GM23338 (cell line): ENCODE data around the gene STAT5B. TPM values are rescaled to one million over a fixed set of nuclear protein-coding genes. Genes with fewer than 3 reads are reported as not detected.
"Not testable (repeated sequence)": the region's sequence is repeated elsewhere in the genome, so short reads cannot be mapped to it uniquely, and the experiment has no call there.

ENCODE experiments used
- ATAC-seq: fragments of 200-7000 bp; cut with Tn5 transposase; 3 replicates; pipeline ENCODE4 v1.9.1; 2020
- DNase-seq: peaks from one replicate; pipeline ENCODE4 v3.0.0-alpha.2; 2015; ENCODE audit warnings: low spot score
- H2AFZ ChIP-seq: fragments of 200-600 bp; sonication (generic); 2 replicates; pipeline ENCODE4 v1.8.0; 2016; ENCODE audit warnings: antibody characterized with exemption, mild to moderate bottlenecking, moderate library complexity
- H3F3A ChIP-seq: fragments of 200-600 bp; sonication (generic); replicated peaks from 2 replicates; pipeline ENCODE4 v1.8.0; 2017; ENCODE audit warnings: antibody characterized with exemption, mixed run types, low read depth
- H3K27ac ChIP-seq: fragments of 200-600 bp; sonication (generic); 2 replicates; pipeline ENCODE4 v1.6.1; 2016; ENCODE audit warnings: low read depth
- H3K27me3 ChIP-seq: fragments of 200-600 bp; sonication (generic); 2 replicates; pipeline ENCODE4 v1.8.0; 2016; ENCODE audit warnings: mild to moderate bottlenecking, mixed run types, moderate library complexity; ENCODE audit not compliant: insufficient read depth
- H3K36me3 ChIP-seq: fragments of 200-600 bp; sonication (generic); 2 replicates; pipeline ENCODE4 v1.8.0; 2016; ENCODE audit warnings: mild to moderate bottlenecking; ENCODE audit not compliant: insufficient read depth
- H3K4me1 ChIP-seq: fragments of 200-600 bp; sonication (generic); 2 replicates; pipeline ENCODE4 v1.8.0; 2016; ENCODE audit warnings: mild to moderate bottlenecking, moderate library complexity; ENCODE audit not compliant: insufficient read depth
- H3K4me2 ChIP-seq: fragments of 200-600 bp; sonication (generic); 2 replicates; pipeline ENCODE4 v1.7.1; 2017; ENCODE audit warnings: mixed run types
- H3K4me3 ChIP-seq: fragments of 200-600 bp; sonication (generic); 2 replicates; pipeline ENCODE4 v1.6.1; 2016; ENCODE audit warnings: mixed run types
- H3K79me2 ChIP-seq: fragments of 200-600 bp; sonication (generic); replicated peaks from 2 replicates; pipeline ENCODE4 v1.8.0; 2017; ENCODE audit warnings: mild to moderate bottlenecking; ENCODE audit not compliant: insufficient read depth
- H3K9me2 ChIP-seq: fragments of 200-600 bp; sonication (generic); 2 replicates; pipeline ENCODE4 v1.8.0; 2017; ENCODE audit not compliant: insufficient read depth
- H4K20me1 ChIP-seq: fragments of 200-600 bp; sonication (generic); replicated peaks from 2 replicates; pipeline ENCODE4 v1.8.0; 2017; ENCODE audit warnings: mild to moderate bottlenecking; ENCODE audit not compliant: insufficient read depth
- H3K27ac Mint-ChIP-seq: 2 replicates; pipeline ENCODE4 v1.8.0; 2020; ENCODE audit warnings: inconsistent platforms, mild to moderate bottlenecking, moderate library complexity, mixed read lengths
- H3K27me3 Mint-ChIP-seq: 3 replicates; pipeline ENCODE4 v1.8.0; 2022; ENCODE audit warnings: low read depth, mild to moderate bottlenecking, moderate library complexity, mixed read lengths, inconsistent platforms; ENCODE audit not compliant: insufficient read depth, poor library complexity
- H3K36me3 Mint-ChIP-seq: 3 replicates; pipeline ENCODE4 v1.8.0; 2021; ENCODE audit warnings: low read depth, mild to moderate bottlenecking, inconsistent platforms, moderate library complexity, mixed read lengths
- H3K4me1 Mint-ChIP-seq: 3 replicates; pipeline ENCODE4 v1.8.0; 2020; ENCODE audit warnings: mild to moderate bottlenecking, inconsistent platforms, mixed read lengths
- H3K4me3 Mint-ChIP-seq: 3 replicates; pipeline ENCODE4 v1.8.0; 2021; ENCODE audit warnings: moderate library complexity, mild to moderate bottlenecking, inconsistent platforms, mixed read lengths
- H3K9me3 Mint-ChIP-seq: 3 replicates; pipeline ENCODE4 v1.8.0; 2020; ENCODE audit warnings: moderate library complexity, mild to moderate bottlenecking, inconsistent platforms, mixed read lengths
- EZH2phosphoT487 ChIP-seq: fragments of 200-600 bp; sonication (generic); IDR thresholded peaks from one replicate; pipeline ENCODE4 v1.8.1; 2018; ENCODE audit warnings: antibody characterized with exemption; ENCODE audit not compliant: unreplicated experiment
- ZNF114 ChIP-seq: fragments of 250-450 bp; sonication (Bioruptor Pico); IDR thresholded peaks from 2 replicates; pipeline ENCODE4 v1.5.0; 2020; ENCODE audit warnings: mild to moderate bottlenecking, moderate library complexity
- ZNF331 ChIP-seq: fragments of 250-450 bp; sonication (Bioruptor Pico); IDR thresholded peaks from 2 replicates; pipeline ENCODE4 v1.5.0; 2020; ENCODE audit warnings: low read depth, mild to moderate bottlenecking, moderate library complexity
- polyA plus RNA-seq: library from polyadenylated mRNA; unstranded; fragments of >200 nt; fragmentation: Nextera tagmentation; extraction: Ambion mirVana; gene quantifications from 2 replicates; pipeline ENCODE4 v1.2.1, GENCODE V29; 2016
- total RNA-seq: library from RNA; depleted of rRNA; stranded (reverse); fragments of >200 nt; shearing (Covaris generic); gene quantifications from 2 replicates; pipeline ENCODE4 v1.2.3, GENCODE V29; 2014
- TF ChIP-seq, protein P1 (sequence below): fragments of 250-450 bp; sonication (Bioruptor Pico); IDR thresholded peaks from 2 replicates; pipeline ENCODE4 v1.5.0; 2020; ENCODE audit warnings: mild to moderate bottlenecking, moderate library complexity

The STAT5B gene
- total and polyA plus RNA-seq, 2 experiments from 2014 or later, result 13.9 to 60.5 TPM

DNA sequence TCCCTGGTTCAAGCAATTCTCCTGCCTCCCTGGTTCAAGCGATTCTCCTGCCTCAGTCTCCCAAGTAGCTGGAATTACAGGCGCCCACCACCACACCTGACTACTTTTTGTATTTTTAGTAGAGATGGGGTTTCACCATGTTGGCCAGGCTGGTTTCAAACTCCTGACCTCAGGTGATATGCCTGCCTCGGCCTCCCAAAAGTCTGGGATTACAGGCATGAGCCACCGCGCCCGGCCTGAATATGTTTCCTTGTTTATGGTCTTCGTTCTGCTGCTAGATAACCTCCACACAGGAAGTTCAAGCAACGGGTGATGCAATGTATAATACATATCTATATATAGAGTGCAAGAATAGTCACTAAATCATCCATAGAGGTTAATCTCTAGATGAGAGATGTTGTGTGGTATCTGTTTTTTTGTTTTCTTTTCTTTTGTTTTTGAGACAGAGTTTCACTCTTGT, 70.0 kb downstream of the STAT5B start:
- not testable (repeated sequence) for H4K20me1 ChIP-seq, ATAC-seq, H3K79me2 ChIP-seq, H3K9me3 Mint-ChIP-seq, H3K4me3 ChIP-seq, DNase-seq, H3K4me1 Mint-ChIP-seq, H3F3A ChIP-seq, H3K27ac Mint-ChIP-seq, H3K27me3 Mint-ChIP-seq, H3K4me1 ChIP-seq, H3K27me3 ChIP-seq, H3K4me3 Mint-ChIP-seq, H3K9me2 ChIP-seq, H3K27ac ChIP-seq, H2AFZ ChIP-seq, H3K4me2 ChIP-seq
- peaks cover 15% of the 10 kb centered on the region for H3K36me3 ChIP-seq
- peaks cover 64% of the 10 kb centered on the region; the same call in 2 of the 3 replicates for H3K36me3 Mint-ChIP-seq

DNA sequence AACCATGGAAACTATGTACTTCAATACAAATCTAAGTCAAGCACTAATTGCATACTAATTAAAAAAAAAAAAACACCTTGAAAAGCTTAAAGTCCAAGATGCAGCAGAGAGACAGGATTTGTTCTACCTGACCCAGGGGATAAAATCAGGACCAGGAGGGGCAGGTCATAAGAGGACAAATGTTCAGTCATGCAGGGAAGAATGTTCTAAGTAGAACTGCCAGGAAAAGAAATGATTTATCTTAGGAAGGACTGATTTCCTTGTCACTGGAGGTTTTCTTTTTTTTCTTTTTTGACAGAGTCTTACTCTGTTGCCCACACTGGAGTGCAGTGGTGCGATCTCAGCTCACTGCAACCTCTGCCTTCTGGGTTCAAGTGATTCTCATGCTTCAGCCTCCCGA, 72.8 kb downstream of the STAT5B start:
- H3K36me3 Mint-ChIP-seq, result peaks cover 41% of the 10 kb centered on the region; the same call in 2 of the 3 replicates
- H3K27ac ChIP-seq, result no peak overlapping the region
- no peak overlapping the region for H3K4me3 ChIP-seq

More for the DNA sequence above, 72.8 kb downstream of the STAT5B start:
- DNase-seq (no peak), ATAC-seq (no peak)
- peaks cover 10% of the 10 kb centered on the region for H3K27me3 Mint-ChIP-seq
- no peak overlapping the region for H2AFZ ChIP-seq
- H3K4me1 Mint-ChIP-seq, result peaks cover 2% of the 10 kb centered on the region; the same call in 1 of the 3 replicates
- H3K9me3 Mint-ChIP-seq, result no peaks in the 10 kb centered on the region
- H3F3A ChIP-seq, result 0 out of 2 replicates have a peak, but pooled peaks cover 7% of the 10 kb centered on the region
- H3K9me2 ChIP-seq, result no peaks in the 10 kb centered on the region
- H3K4me2 ChIP-seq, result no peak overlapping the region
- H3K27me3 ChIP-seq, result no peaks in the 10 kb centered on the region
- TF ChIP-seq EZH2phosphoT487, result no peak
- TF ChIP-seq, protein P1, sequence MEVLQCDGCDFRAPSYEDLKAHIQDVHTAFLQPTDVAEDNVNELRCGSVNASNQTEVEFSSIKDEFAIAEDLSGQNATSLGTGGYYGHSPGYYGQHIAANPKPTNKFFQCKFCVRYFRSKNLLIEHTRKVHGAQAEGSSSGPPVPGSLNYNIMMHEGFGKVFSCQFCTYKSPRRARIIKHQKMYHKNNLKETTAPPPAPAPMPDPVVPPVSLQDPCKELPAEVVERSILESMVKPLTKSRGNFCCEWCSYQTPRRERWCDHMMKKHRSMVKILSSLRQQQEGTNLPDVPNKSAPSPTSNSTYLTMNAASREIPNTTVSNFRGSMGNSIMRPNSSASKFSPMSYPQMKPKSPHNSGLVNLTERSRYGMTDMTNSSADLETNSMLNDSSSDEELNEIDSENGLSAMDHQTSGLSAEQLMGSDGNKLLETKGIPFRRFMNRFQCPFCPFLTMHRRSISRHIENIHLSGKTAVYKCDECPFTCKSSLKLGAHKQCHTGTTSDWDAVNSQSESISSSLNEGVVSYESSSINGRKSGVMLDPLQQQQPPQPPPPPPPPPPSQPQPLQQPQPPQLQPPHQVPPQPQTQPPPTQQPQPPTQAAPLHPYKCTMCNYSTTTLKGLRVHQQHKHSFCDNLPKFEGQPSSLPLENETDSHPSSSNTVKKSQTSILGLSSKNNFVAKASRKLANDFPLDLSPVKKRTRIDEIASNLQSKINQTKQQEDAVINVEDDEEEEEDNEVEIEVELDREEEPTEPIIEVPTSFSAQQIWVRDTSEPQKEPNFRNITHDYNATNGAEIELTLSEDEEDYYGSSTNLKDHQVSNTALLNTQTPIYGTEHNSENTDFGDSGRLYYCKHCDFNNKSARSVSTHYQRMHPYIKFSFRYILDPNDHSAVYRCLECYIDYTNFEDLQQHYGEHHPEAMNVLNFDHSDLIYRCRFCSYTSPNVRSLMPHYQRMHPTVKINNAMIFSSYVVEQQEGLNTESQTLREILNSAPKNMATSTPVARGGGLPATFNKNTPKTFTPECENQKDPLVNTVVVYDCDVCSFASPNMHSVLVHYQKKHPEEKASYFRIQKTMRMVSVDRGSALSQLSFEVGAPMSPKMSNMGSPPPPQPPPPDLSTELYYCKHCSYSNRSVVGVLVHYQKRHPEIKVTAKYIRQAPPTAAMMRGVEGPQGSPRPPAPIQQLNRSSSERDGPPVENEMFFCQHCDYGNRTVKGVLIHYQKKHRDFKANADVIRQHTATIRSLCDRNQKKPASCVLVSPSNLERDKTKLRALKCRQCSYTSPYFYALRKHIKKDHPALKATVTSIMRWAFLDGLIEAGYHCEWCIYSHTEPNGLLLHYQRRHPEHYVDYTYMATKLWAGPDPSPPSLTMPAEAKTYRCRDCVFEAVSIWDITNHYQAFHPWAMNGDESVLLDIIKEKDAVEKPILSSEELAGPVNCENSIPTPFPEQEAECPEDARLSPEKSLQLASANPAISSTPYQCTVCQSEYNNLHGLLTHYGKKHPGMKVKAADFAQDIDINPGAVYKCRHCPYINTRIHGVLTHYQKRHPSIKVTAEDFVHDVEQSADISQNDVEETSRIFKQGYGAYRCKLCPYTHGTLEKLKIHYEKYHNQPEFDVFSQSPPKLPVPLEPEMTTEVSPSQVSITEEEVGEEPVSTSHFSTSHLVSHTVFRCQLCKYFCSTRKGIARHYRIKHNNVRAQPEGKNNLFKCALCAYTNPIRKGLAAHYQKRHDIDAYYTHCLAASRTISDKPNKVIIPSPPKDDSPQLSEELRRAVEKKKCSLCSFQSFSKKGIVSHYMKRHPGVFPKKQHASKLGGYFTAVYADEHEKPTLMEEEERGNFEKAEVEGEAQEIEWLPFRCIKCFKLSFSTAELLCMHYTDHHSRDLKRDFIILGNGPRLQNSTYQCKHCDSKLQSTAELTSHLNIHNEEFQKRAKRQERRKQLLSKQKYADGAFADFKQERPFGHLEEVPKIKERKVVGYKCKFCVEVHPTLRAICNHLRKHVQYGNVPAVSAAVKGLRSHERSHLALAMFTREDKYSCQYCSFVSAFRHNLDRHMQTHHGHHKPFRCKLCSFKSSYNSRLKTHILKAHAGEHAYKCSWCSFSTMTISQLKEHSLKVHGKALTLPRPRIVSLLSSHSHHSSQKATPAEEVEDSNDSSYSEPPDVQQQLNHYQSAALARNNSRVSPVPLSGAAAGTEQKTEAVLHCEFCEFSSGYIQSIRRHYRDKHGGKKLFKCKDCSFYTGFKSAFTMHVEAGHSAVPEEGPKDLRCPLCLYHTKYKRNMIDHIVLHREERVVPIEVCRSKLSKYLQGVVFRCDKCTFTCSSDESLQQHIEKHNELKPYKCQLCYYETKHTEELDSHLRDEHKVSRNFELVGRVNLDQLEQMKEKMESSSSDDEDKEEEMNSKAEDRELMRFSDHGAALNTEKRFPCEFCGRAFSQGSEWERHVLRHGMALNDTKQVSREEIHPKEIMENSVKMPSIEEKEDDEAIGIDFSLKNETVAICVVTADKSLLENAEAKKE (CRISPR knock-in tag), result no peak
- TF ChIP-seq ZNF331 (CRISPR knock-in tag), result no peak
- no peak for TF ChIP-seq ZNF114 (CRISPR knock-in tag)
- no peaks in the 10 kb centered on the region for H4K20me1 ChIP-seq
- no peaks in the 10 kb centered on the region for H3K4me1 ChIP-seq
- no peaks in the 10 kb centered on the region; the same call in 1 of the 2 replicates for H3K36me3 ChIP-seq
- no peaks in the 10 kb centered on the region for H3K79me2 ChIP-seq
- no peak overlapping the region for H3K27ac Mint-ChIP-seq
- no peak overlapping the region for H3K4me3 Mint-ChIP-seq
